HG02610 (cell line): ENCODE data around the gene NDUFC2.
"Not testable (repeated sequence)": the region's sequence is repeated elsewhere in the genome, so short reads cannot be mapped to it uniquely, and the experiment has no call there.

Experiments used
- ATAC-seq: cut with Tn5 transposase; IDR thresholded peaks from one replicate; pipeline ENCODE4 v1.9.1; 2021; ENCODE audit warnings: mild to moderate bottlenecking, moderate library complexity; ENCODE audit not compliant: unreplicated experiment

The NDUFC2 gene

DNA sequence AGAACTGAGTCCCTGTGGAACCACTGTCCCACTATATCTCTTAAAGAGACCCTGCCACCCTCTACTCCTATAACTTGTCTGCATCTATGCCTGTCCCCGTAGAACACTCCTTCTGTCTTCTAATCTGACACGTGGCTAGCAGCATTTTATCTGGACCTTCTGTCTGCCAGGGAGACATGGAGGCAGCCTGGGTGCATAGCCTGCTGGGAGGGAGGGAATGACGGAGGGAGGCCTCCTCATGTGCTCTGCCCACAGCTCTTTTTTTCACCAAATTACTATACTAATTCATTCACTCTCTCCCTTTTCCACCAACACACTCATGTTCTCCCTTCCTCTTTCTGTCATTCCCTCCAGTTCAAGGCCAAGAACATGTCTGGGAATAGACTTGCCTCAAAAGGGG lies 23.6 kb downstream of the NDUFC2 start:
- ATAC-seq: no peak

DNA sequence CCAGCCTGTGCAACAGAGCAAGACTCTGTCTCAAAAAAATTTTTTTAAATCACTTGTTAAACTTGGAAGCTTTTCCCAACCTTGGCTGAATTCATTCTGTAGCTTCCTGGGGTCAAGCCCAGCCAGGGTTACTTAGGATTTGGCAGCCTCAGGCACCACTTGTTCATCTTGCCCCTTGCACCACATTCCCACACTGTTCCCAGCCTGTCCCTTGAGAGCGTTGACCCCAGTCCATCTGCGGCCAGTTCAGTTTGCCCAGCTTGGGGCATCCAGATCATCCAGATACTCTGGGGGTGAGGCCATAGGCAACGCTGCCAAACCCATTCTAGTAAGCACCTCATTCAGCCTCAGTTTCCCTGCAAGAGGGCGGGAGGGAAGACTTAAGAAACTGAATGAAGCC lies 24.7 kb downstream of the NDUFC2 start:
- ATAC-seq: no peak

DNA sequence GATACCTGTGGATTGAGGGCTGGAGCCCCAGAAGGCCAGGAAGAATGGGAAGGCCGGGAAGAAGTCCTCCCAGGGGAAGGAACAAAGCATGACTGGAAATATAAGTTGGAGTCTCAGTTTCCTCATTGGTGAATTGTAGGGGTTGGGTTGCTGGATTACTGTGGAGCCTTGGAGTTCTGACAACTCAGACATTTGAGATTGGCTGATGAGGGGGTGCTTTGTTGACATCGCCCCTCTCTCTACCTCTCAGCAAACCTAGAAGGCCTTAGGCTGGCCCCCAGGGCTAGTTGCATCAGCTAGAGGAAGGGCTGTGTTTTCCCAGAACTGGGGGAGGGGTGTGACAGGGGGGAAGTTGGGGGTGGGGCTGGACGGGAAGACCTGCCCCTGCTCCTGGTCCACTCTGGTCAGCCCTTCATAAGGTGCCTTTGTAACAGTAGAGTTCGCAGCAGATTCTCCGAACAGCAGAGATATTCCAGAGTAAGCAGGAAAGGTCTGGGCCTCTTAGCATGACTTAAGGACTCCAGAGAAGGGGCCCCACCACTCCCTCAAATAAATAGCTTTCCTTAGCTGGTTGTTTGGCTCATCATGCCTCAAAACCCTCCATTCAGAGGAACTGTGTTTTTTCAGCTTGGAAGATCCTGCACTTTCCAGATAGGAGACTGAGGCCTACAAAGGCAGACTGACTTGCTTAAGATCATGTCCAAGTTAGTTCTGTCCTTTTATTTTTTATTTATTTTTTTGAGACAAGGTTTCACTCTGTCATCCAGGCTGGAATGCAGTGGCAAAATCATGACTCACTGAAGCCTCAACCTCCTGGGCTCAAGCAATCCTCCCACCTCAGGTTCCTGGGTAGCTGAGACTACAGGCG lies 28.5 kb downstream of the NDUFC2 start:
- ATAC-seq: no peak

DNA sequence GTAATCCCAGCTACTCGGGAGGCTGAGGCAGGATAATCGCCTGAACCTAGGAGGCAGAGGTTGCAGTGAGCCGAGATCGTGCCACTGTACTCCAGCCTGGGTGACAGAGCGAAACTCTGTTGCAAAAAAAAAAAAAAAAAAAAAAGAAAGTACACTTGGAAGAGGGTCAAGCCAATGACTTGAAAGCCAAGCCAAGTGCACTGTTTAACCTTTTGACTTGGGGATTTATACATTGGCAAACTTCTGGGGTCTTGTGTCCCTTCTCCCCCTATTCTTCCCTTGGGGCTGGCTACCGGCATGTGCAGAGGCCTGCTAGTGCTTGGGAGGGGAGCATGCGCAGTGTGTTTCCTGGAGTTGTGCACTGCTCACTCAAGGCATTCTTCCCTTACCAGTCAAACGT lies 30.3 kb downstream of the NDUFC2 start:
- ATAC-seq: no peak

DNA sequence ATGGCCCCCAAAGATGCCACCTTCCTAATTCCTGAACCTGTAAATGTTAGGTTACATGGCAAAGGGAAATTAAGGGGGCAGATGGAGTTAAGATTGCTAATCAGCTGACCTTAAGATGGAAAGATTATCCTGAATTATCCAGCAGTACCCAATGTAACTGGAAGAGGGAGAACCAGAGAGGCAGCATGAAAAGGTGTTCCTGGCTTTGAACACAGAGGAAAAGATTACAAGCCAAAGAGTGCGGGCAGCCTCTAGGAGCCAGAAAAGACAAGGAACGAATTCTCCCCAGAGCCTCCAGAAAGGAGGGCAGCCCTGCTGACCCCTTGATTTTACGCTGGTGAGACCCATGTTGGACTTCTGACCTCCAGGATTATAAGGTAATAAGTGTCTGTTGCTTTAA lies 31.1 kb downstream of the NDUFC2 start:
- no peak for ATAC-seq

DNA sequence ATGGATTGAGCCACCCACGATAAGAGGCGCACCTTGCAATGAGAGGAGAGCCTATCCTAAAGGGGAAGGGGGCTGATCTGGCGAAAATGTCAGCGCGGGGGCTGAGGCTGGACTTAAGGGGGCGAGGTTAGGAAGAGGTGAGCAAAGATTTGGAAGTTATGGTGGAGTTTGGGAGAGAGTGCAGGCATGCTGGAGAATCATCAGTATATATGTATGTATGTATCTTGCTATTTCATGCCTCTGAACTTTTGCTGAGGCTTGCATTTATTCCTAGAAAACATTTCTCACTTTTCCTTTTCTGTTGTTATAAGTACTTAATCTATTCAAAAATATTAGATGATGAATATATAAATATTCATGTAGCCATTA lies 33.2 kb downstream of the NDUFC2 start:
- no peak for ATAC-seq

DNA sequence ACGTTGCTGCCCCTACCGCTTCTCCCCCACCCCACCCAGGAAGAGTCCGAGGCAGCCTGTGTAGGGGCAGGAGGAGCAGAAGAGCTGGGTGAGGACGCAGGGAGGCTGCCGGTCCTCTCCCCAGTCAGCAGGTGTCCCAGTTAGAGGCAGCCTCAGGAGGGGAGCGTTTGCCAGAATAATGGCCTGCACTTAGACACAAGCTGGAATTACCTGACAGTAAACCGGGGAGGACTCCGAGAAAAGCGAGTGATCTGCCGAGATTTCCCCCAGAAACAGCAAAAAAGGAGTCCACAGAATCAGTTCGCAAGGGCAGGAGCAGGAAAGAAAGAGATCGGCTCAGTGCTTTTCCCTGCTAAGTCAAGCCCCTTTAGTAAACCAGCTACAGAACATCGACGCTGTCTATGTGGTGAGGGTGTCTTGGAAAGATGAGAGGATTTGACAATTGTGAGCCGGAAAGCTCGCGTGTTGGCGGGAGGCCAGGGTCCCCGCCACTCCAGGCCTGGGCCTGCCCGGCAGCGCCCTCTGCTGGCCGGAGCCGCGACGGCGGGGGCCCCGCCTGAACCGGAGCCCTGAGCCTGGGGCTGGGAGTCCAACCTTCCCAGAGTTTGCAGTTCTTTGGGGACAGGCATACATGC lies 33.7 kb downstream of the NDUFC2 start:
- ATAC-seq: peak; percentile 75

DNA sequence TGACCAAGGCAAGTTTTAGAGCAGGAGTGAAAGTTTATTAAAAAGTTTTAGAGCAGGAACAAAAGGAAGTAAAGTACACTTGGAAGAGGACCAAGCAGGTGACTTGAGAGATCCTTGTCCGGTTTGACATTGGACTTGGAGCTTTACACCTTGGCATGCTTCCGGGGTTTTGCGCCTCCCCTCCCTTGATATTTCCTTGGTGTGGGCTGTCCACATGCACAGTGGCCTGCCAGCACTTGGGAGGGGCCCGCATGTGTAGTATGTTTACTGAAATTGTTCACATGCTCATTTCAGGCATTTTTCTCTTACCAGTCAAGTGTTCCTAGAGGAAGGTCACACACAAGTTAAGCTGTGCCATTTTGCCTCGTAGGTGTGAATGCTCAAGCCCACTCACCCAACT lies 35.0 kb downstream of the NDUFC2 start:
- no peak for ATAC-seq

DNA sequence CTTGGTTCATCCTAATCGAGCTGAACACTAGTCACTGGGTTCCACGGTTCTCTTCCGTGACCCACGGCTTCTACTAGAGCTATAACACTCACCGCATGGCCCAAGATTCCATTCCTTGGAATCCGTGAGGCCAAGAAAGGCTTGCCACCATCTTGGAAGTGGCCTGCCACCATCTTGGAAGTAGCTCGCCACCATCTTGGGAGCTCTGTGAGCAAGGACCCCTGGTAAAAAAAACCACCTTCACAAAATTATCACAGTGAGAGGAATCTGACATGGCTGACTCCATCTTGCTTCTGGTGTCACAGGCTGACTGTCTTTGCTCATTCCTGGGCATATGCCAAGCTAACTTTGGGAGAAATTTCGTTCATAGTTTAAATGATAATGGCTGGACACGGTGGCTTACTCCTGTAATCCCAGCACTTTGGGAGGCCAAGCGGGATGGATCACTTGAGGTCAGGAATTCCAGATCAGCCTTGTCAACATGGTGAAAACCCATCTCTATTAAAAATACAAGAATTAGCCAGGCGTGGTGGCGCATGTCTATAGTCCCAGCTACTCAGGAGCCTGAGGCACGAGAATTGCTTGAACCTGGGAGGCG lies 37.7 kb downstream of the NDUFC2 start:
- ATAC-seq: no peak

DNA sequence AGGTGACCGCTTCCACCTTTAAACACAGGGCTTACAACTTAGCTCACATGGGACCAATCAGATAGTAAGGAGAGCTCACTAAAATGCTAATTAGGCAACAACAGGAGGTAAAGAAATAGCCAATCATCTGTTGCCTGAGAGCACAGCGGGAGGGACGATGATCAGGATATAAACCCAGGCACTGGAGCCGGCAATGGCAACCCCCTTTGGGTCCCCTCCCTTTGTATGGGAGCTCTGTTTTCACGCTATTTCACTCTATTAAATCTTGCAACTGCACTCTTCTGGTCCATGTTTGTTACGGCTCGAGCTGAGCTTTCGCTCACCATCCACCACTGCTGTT lies 38.3 kb downstream of the NDUFC2 start:
- not testable (repeated sequence) for ATAC-seq

DNA sequence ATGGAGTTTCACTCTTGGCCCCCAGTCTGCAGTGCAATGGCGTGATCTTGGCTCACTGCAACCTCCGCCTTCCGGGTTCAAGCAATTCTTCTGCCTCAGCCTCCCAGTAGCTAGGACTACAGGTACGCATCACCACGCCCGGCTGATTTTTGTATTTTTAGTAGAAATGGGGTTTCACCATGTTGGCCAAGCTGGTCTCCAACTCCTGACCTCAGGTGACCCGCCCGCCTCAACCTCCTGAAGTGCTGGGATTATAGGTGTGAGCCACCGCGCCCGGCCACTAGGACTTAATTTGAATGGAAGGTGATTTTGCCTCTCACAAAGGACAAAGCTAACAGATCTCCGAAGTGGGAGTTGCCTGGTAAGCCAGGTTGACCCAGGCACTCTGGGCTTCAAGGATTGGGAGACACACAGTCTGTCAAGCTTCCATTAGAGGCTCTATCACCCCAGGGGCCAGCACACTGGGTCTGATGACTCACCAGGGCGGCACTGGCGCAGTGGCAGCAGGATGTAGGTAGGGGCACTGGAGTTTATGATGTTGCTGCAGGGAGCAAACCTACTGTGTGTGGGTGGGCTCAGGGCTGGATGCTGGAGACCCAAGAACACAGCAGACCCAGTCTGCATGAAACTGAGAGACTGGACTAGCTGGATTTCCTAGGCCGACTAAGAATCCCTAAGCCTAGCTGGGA lies 38.8 kb downstream of the NDUFC2 start:
- no peak for ATAC-seq

DNA sequence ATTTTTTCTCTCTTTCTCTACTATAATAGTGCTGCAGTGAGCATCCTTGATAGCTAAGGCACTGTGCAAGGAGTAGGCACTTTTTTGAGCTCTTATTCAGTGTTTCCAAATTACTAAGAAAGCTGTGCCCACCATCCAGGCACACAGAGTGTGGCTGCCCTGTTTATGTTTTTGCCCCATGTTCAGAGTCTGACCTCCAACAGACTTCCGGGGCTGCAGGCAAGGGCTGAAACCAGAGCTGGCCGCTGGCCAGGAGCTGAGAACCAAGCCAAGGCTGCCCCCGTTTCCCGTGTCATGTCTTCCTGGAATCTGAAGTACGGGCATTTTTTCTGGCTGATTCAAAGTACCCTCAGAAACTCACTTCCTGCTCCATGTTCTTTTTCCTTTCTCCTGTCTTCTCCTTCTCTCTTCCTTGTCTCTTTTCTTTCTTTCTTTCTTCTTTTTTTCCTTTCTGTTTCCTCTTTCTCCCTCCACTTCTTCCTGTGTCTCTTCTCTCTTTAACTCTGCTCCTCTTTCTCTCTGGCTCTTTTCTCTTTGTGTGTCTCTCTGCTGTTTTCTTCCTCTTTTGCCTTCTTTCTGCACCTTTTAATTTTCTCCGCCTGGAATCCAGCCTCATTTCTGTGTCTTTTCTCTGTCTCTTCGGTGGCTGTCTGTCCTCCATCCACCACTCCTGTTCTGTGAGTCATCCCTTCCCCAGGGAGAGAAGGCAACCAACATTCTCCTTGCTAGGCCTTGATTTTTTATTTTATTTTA lies 39.6 kb downstream of the NDUFC2 start:
- no peak for ATAC-seq

DNA sequence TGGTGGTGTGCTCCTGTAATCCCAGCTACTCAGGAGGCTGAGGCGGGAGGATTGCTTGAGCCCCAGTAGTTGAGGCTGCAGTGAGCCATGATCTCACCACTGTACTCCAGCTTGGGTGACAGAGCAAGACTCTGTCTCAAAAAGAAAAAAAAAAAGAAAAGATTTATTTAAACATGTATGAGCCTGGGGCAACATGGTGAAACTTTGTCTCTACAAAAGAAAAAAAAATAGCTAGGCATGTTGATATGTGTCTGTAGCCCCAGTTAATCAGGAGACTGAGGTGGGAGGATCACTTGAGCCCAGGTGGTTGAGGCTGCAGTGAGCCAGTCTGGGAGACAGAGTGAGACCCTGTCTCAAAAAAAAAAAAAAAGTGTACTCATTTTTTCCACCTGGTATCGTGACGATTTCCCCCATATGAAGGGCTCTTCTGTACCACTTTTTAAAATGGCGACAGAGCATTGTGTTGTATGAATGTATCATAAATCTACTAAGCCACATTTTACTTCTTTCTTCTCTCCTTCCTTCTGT lies 40.2 kb downstream of the NDUFC2 start:
- ATAC-seq: no peak

DNA sequence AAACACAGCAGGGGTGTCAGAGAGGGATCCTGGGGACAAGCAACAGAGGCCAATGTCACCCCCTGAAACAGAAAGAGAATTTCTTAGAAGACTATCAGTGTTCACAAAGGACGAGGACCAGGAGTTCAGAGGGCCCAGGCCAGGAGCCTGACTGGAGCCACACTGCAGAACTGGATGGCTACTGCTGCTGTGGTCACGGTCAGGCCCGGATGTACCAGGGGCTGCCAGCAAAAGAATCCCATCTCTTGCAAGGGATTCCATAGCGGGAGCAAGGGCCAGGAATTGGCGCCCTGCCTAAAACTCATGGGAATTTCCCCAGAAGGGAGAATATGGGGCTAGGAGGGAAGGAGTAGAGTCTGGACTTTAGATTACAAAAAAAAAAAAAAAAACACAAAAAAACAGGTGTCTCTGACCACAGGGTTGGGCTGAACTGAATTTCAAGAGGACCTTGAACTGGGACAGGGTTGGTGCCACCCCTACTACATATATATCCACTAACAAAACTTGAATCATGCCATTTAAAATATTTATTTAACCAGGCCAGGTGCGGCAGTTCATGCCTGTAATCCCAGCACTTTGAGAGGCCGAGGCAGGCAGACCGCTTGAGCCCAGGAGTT lies 40.9 kb downstream of the NDUFC2 start:
- ATAC-seq: no peak

DNA sequence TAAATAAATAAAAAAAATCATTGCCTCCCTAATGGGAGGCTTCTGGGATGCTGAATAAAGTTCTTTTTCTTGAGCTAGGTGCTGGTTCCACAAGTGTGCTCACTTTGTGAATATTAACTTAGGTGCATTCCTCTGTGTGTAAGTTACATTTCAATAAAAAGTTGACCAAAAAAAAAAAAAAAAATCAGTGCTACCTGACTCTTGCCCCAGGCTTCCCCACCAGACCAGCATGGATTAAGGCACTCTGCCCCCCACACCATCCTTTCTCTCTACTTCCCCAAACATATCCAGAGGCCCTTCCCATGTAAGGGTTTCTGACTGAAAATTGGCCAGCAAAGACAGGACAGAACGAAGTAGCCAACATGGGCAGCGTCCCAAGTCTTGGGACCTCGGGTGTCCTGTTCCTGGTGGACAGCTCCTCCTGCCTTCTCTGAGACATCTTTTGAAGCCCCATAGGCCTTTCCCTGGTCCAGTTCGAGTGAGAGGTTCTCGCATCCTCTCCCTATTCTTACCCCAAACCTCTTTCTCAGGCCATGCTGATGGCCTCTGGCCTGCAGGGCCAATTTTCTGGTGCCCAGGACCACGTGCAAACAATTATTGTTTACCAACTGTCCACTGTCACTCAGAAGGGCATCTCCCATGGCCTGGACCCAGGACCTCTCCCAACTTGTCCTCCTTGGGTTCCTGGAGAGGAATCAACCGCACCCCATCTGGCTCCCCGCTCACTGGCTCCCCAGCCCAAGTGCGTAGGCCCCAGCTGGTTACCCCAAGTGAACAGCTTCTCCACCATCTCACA lies 41.6 kb downstream of the NDUFC2 start:
- ATAC-seq: no peak

DNA sequence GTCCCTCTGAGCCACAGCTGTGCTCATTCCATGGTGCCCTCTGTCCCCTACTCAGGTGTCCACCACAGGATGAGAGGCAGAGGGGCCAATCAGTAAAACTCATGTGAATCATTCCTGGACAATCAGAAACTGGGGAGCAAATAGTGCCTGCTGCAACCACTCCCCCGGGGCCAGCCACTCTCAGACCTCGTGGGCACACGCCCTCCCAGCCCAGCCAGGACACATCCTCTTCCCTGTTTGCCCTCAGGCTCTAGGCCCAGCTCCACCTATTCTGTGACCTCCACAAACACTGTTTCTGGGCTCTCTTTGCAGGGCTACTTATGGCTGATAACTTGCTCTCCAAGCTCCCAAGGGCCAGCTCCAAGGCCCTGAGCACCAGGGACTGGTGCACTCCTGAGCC lies 42.6 kb downstream of the NDUFC2 start:
- ATAC-seq: no peak

DNA sequence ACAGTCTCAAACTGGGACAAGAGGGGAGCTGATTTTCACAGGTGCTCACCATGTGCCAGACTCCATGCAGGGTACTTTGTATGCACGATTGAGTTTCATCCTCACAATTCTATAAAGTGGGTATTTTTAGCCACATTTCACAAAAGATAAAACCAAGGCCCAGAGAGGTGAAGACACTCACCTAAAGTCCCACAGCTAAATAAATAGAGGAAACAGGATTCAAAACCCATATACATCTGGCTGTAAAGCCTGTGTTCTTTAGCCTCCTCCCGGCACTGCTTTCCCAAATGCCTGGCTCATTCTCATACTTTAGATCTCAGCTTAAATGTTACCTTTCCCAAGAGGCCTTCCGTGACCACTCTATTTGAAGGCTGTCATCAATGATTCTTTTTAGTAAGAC lies 43.3 kb downstream of the NDUFC2 start:
- no peak for ATAC-seq

DNA sequence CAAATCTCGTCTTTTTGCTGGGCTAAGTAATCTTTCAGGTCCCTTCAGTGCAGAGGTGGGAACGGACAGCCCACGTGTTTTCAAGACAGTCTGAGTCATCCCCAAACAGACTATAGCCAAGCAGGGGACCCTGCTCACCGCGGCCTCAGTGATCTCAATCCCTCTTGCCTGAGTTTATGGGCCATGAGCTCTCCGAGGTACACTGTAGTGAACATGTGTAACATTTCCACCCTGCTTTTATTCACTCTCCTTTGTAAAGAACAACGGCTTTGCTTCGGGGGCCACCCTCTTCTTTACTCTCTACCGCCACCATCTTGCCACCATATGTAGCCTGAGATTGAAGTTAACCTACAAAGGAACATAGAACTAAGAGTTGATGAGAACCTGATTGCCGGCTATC lies 45.0 kb downstream of the NDUFC2 start:
- ATAC-seq: no peak

DNA sequence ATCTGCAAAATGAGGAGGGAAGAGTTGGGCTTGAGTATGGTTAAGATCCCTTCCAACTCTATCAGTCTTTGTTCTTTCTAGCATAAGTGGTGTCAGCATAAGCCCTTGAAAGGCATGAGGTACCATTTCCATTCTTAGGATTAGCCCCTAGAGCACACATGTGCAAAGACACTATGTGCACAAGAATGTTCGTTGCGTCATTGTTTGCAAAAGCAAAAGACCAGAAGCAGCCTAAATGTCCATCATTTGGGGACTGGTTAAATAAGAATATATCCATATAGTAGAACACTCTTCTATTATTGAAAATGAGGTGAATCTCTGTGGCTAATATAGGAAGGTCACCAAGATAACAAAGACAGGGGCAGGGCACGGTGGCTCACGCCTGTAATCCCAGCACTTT lies 46.6 kb downstream of the NDUFC2 start:
- no peak for ATAC-seq

DNA sequence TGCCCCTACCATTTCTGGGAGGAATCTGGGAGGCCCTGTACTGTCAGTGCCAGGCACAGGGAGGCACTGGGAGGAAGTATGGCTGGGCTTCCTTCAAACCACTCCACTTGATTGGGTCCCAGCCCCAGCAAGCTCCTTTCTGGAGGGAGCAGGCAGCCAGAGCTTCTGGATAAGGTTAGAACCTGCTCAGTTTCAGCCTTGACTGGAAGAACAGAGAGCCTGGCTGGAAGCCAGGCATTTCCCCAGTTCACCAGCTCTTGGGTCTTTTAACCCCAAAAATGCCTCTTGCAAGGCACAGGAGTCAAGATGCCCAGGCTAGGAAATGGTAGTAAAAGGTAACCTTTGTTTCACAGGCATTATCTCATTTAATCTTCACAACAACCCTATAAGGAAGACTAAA lies 47.6 kb downstream of the NDUFC2 start:
- peak; percentile 3 for ATAC-seq
